Ovary (tissue), 9 donors: ENCODE results near the gene RPS10. TPM values are rescaled to one million over a fixed set of nuclear protein-coding genes. Genes with fewer than 3 reads are reported as not detected.

Experiments
- DNase-seq, 5 donors: peaks; one replicate each; pipeline ENCODE4 v3.0.0-alpha.2; 2019 to 2020
- H3K27ac ChIP-seq, 2 donors: fragments of 200-600 bp; one replicate each; pipeline versions ENCODE4 v1.5.1 to v1.8.0; 2019 to 2022
- H3K27me3 ChIP-seq: fragments of 200-600 bp; one replicate; pipeline ENCODE4 v1.8.0; 2022
- H3K36me3 ChIP-seq: fragments of 200-600 bp; sonication (generic); one replicate; pipeline ENCODE4 v1.5.1; 2019
- H3K4me1 ChIP-seq: one replicate; pipeline ENCODE4 v1.8.1; 2013; ENCODE audit warnings: mild to moderate bottlenecking, moderate library complexity; ENCODE audit not compliant: insufficient read depth
- H3K4me3 ChIP-seq: fragments of 200-600 bp; sonication (generic); one replicate; pipeline ENCODE4 v1.5.1; 2017
- H3K9me3 ChIP-seq, 2 donors: fragments of 200-600 bp in 1 of 2; sonication (generic) in 1 of 2; one replicate each; pipeline versions ENCODE4 v1.5.1 to v1.8.1; 2013 to 2019; ENCODE audit warnings: mild to moderate bottlenecking in 1 of 2, moderate library complexity in 1 of 2
- EP300 ChIP-seq: sonication (generic); formaldehyde crosslinking; IDR thresholded peaks from one replicate; pipeline ENCODE4 v1.6.1; 2017; ENCODE audit warnings: antibody characterized with exemption
- POLR2A ChIP-seq: fragments of 450-650 bp; IDR thresholded peaks from one replicate; pipeline ENCODE4 v1.6.1; 2017; ENCODE audit warnings: antibody characterized with exemption, mild to moderate bottlenecking, moderate library complexity
- WGBS, 3 donors: extraction: QIAGEN DNeasy Blood & Tissue Kit in 1 of 3; methylation state at CpG; one replicate each; pipeline versions ENCODE4 v1.1.5 to v1.1.7; 2013 to 2017; 5-methylcytosine and 5-hydroxymethylcytosine counted together
- intact Hi-C, 4 donors: fragments of 100-400 bp; cut with DNase I; formaldehyde crosslinking; loops; one replicate each; pipeline versions ENCODE4 v1.11.0 to v1.15.1; 2022 to 2023
- polyA plus RNA-seq, 2 donors: library from polyadenylated mRNA; stranded (reverse); fragments of 200-250 nt in 1 of 2; fragments of 350-450 nt in 1 of 2; fragmentation: Illumina TruSeq in 1 of 2; extraction: RNeasy Lipid Tissue Mini Kit (QIAGEN cat#74804) in 1 of 2; gene quantifications; one replicate each; pipeline ENCODE4 v1.2.3, GENCODE V29; 2013 to 2014
- total RNA-seq, 7 donors: library from RNA; depleted of rRNA in 2 of 7; stranded (reverse); fragments of >200 nt in 2 of 7; fragmentation: NEBNext Ultra II Directional in 3 of 7; extraction: Animal tissue kit (Norgen Biotek cat#: 25700) in 3 of 7; gene quantifications; one replicate each; pipeline versions ENCODE4 v1.1.0 to v1.2.4, GENCODE V29; 2016 to 2023
- TF ChIP-seq, protein P1 (sequence below), 3 donors: fragments of 450-650 bp in 2 of 3; fragments of 200-600 bp in 1 of 3; IDR thresholded peaks; one replicate each; pipeline versions ENCODE4 v1.5.1 to v1.8.0; 2016 to 2022; ENCODE audit warnings: antibody characterized with exemption in 3 of 3, mild to moderate bottlenecking in 1 of 3
- donor health status: DM: no; HTN: no; CAD: no; lungs with moderate emphysema.
- donor health status: DM: no; HTN: no; CAD: no.
- donor health status: Bipolar disorder and iron deficiency.
- donor health status: DM: yes; HTN: yes; CAD: no.
- donor health status: DM: no; HTN: no; CAD: no.
- donor health status: DM: yes; HTN: yes; CAD: no.

RPS10 gene
- total and polyA plus RNA-seq, 9 donors, result 1,945 to 10,077 (median 2,497) TPM

DNA sequence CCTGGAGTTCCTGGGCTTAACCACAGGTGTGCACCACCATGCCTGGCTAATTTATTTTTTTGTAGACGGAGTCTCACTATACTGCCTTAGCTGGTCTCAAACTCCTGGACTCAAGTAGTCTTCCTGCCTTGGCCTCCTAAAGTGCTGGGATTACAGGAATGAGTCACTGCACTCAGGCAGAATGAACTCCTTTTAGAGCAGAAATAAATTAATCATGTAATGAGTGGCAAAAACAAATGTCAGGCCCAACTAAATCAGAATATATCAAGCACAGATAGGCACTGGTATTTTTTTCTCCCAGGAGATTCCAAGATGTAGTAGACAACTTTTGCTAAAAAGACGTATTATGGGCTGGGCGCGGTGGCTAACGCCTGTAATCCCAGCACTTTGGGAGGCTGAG lies 2.6 kb downstream of the RPS10 start:
- WGBS, 3 donors, result 93 to 97% (median 94%) methylated on average over 5 of the region's 5 CpGs
- Histone ChIP-seq H3K9me3 (no peaks in the 10 kb centered on the region), H3K4me3 (no peak overlapping the region), H3K4me1 (peaks cover 3% of the 10 kb centered on the region), H3K27ac (no peak overlapping the region), H3K27me3 (no peaks in the 10 kb centered on the region), H3K36me3 (no peaks in the 10 kb centered on the region)
- no peak for DNase-seq
- intact Hi-C loops, result loop anchor here in 1 of 4 donors (10.0 kb wide), 1 partner anchor 192 kb away; no protein-coding TSS in a partner anchor
- no peak for TF ChIP-seq EP300
- TF ChIP-seq, protein P1, sequence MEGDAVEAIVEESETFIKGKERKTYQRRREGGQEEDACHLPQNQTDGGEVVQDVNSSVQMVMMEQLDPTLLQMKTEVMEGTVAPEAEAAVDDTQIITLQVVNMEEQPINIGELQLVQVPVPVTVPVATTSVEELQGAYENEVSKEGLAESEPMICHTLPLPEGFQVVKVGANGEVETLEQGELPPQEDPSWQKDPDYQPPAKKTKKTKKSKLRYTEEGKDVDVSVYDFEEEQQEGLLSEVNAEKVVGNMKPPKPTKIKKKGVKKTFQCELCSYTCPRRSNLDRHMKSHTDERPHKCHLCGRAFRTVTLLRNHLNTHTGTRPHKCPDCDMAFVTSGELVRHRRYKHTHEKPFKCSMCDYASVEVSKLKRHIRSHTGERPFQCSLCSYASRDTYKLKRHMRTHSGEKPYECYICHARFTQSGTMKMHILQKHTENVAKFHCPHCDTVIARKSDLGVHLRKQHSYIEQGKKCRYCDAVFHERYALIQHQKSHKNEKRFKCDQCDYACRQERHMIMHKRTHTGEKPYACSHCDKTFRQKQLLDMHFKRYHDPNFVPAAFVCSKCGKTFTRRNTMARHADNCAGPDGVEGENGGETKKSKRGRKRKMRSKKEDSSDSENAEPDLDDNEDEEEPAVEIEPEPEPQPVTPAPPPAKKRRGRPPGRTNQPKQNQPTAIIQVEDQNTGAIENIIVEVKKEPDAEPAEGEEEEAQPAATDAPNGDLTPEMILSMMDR (IDR thresholded peaks at IDR 0.05), result no peak
- TF ChIP-seq POLR2A, result no peak

DNA sequence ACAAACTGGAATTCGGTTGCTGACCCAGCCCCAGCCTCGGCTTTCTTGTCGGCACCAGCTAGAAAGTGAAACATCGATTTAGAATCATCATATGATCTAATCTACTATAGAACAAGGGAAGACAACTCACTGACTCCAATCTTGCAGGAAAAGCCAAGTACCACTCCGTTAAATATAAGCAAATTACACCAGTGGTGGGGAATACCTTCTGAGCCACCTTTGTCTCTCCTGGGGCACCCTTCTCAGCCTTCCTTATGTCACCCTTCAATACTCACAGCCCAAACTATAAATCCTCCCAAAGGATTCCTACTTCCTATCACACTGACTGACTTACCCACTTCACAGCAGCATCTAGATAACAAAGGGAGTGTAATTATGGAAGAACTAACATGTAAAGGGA lies 7.5 kb downstream of the RPS10 start:
- H3K27me3 ChIP-seq, result no peaks in the 10 kb centered on the region
- no peaks in the 10 kb centered on the region for H3K36me3 ChIP-seq
- H3K4me1 ChIP-seq, result peaks cover 6% of the 10 kb centered on the region
- TF ChIP-seq POLR2A (no peak), EP300 (no peak)
- TF ChIP-seq, protein P1 (IDR thresholded peaks at IDR 0.05), result no peak
- no peak overlapping the region for H3K4me3 ChIP-seq
- H3K9me3 ChIP-seq, result no peaks in the 10 kb centered on the region
- H3K27ac ChIP-seq, result no peak overlapping the region
- WGBS, 3 donors, result 70 to 84% (median 80%) methylated on average over 5 of the region's 5 CpGs
- no peak for DNase-seq
- intact Hi-C loops, result loop anchor here in 2 of 4 donors (5.0 kb wide), 2 partner anchors 171 to 221 kb away; partner anchors contain the start of gene SMIM29 (in 1 of the 2)

DNA sequence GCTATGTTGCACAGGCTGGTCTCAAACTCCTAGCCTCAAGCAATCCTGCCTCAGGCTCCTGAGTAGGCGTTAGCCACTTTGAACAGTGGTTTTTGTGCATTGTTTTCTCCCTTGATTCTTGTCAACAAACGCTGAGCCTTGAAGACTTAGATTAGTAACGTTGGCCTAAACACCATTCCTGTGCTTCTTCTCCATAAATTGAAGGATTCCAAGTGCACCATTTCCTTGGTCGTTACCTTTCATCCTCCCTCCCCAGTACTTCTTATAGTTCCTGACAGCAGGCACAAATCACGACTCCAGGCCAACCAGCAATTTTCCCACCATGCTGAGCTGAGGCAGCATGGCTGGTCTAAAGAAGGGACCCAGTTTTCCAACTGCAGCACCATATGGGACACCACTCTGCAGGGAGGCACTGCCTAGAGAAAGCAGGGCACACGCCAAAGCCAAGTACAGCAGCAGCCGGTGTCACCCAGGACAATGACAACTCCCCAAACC lies 8.9 kb downstream of the RPS10 start:
- intact Hi-C loops, result loop anchor here in 2 of 4 donors (5.0 kb wide), 2 partner anchors 170 to 220 kb away; partner anchors contain the start of gene SMIM29 (in 1 of the 2)
- Histone ChIP-seq H3K27ac (no peak overlapping the region), H3K36me3 (no peaks in the 10 kb centered on the region), H3K4me3 (no peak overlapping the region), H3K27me3 (no peaks in the 10 kb centered on the region), H3K4me1 (peaks cover 6% of the 10 kb centered on the region), H3K9me3 (no peaks in the 10 kb centered on the region)
- WGBS, 3 donors, result 46 to 52% (median 47%) methylated on average over 7 of the region's 7 CpGs
- no peak for DNase-seq
- no peak for TF ChIP-seq EP300
- no peak for TF ChIP-seq POLR2A
- TF ChIP-seq, protein P1 (IDR thresholded peaks at IDR 0.05), result no peak

DNA sequence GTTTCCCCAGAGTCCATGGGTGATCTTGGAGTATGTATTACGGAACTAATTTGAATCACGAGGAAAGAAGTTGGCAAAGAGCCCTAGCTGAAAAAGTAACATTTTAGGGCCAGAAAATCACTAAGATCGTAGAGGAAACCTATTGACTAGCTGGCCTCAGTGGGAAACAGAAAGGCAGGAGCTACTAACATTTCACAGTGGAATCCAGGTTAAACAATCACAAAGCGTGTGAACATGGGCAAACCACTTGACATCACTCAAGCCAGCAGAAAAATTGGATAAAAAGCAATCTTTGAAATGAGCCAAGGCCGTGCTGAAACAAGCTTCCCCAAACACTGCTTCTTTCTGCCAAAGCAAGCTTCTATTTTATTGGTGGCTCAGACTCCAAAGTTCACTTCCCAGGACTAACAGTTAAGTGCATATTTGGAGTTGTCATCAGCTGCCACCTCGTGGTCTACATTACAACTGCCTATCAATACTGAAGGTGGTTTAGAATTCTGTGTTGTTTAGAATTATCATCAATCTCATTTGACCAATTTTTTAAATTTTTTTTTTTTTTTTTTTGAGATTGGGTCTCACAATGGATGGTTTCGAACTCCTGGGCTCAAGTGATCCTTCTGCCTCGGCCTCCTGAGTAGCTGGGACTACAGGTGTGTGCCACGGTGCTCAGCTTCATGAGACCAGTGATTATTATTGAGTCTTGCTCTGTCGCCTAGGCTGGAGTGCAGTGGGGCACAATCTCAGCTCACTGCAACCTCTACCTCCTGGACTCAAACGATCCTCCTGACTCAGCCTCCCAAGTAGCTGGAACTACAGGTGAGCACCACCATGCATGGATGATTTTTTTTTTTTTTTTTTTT lies 10.6 kb downstream of the RPS10 start:
- Histone ChIP-seq H3K27ac (peak overlapping the region; percentile 45 to 53), H3K36me3 (no peaks in the 10 kb centered on the region), H3K9me3 (no peaks in the 10 kb centered on the region), H3K27me3 (no peaks in the 10 kb centered on the region), H3K4me3 (no peak overlapping the region), H3K4me1 (peaks cover 6% of the 10 kb centered on the region)
- TF ChIP-seq, protein P1 (IDR thresholded peaks at IDR 0.05), result peak; percentile 35 to 87 (median 83)
- TF ChIP-seq EP300, result no peak
- intact Hi-C loops, result loop anchor here (1.0 to 5.0 kb wide), 5 partner anchors 166 to 218 kb away; partner anchors contain the start of gene SMIM29 (in 3 of the 4)
- WGBS, 3 donors, result 31 to 39% (median 36%) methylated on average over 11 of the region's 11 CpGs
- peak in 4 of 5 donors; percentile 43 to 73 (median 54) for DNase-seq
